Lower leg skin (tissue), 4 donors: ENCODE data around the gene PITPNB. TPM values are rescaled to one million over a fixed set of nuclear protein-coding genes. Genes with fewer than 3 reads are reported as not detected.

ENCODE experiments used
- DNase-seq, 2 donors: peaks; one replicate each; pipeline ENCODE4 v3.0.0-alpha.2; 2019; ENCODE audit warnings: low spot score in 2 of 2
- H3K4me3 ChIP-seq: fragments of 200-600 bp; sonication (generic); 2 replicates; pipeline ENCODE4 v1.5.1; 2017; ENCODE audit warnings: mild to moderate bottlenecking, low read depth; ENCODE audit not compliant: poor library complexity, severe bottlenecking
- POLR2A ChIP-seq, 2 donors: fragments of 450-650 bp; IDR thresholded peaks; one replicate each; pipeline ENCODE4 v1.6.1; 2016 to 2017; ENCODE audit warnings: antibody characterized with exemption in 2 of 2, mild to moderate bottlenecking in 1 of 2, moderate library complexity in 1 of 2
- WGBS, 2 donors: methylation state at CpG; one replicate each; pipeline ENCODE4 v1.1.5; 2018; 5-methylcytosine and 5-hydroxymethylcytosine counted together
- intact Hi-C: fragments of 100-400 bp; cut with DNase I; formaldehyde crosslinking; loops from one replicate; pipeline ENCODE4 v1.15.0; 2023; ENCODE audit warnings: low total_unique reads
- total RNA-seq, 4 donors: library from RNA; depleted of rRNA; stranded (reverse); fragments of >200 nt; gene quantifications; one replicate each; pipeline ENCODE4 v1.1.0, GENCODE V29; 2016
- TF ChIP-seq, protein P1 (sequence below), 3 donors: fragments of 450-650 bp; IDR thresholded peaks; one replicate each; pipeline ENCODE4 v1.5.1; 2016; ENCODE audit warnings: antibody characterized with exemption in 3 of 3, mild to moderate bottlenecking in 3 of 3, moderate library complexity in 2 of 3

Gene PITPNB
- total RNA-seq, 4 donors from 2014 or later, result 22.1 to 36.5 (median 29.7) TPM

DNA sequence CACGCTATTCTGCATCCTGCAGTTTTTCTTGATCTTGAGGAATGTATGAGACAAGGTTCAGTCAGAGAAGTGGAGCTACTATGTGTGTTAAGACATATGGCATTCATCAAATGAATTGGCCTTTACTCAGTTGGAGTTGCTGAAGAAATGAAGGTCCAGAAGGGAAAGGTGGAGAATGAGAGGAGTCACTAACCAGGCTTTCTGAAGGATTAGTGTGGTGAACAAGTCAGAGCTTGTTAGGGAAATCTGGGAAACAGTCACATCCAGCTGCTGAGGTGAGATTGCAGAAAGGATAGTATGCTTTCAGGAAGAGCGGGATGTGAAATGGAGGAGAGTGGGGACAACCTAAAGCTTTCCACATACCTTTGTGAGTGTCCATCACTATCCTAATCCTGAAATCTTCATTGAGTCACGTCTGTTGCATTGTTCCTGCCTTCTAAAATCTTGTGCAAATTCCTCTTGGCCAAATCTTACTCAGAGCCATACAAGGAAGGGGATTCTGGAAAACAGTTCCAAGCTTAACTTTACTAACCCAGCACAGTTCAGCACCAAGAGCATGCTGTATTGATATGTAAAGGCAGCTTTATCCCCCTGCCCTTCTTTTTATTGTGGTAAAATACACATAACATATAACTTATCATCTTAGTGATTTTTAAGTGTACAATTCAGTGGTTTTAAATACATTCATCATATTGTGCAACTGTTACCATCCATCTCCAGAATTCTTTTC, 11.4 kb upstream of the PITPNB start:
- no peak overlapping the region for H3K4me3 ChIP-seq
- no peak for TF ChIP-seq POLR2A (IDR thresholded peaks at IDR 0.05)
- TF ChIP-seq, protein P1, sequence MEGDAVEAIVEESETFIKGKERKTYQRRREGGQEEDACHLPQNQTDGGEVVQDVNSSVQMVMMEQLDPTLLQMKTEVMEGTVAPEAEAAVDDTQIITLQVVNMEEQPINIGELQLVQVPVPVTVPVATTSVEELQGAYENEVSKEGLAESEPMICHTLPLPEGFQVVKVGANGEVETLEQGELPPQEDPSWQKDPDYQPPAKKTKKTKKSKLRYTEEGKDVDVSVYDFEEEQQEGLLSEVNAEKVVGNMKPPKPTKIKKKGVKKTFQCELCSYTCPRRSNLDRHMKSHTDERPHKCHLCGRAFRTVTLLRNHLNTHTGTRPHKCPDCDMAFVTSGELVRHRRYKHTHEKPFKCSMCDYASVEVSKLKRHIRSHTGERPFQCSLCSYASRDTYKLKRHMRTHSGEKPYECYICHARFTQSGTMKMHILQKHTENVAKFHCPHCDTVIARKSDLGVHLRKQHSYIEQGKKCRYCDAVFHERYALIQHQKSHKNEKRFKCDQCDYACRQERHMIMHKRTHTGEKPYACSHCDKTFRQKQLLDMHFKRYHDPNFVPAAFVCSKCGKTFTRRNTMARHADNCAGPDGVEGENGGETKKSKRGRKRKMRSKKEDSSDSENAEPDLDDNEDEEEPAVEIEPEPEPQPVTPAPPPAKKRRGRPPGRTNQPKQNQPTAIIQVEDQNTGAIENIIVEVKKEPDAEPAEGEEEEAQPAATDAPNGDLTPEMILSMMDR (IDR thresholded peaks at IDR 0.05), result no peak
- 58 to 63% methylated on average over 3 of the region's 3 CpGs for WGBS, 2 donors
- DNase-seq, result no peak
- intact Hi-C loops, result no loop called here

DNA sequence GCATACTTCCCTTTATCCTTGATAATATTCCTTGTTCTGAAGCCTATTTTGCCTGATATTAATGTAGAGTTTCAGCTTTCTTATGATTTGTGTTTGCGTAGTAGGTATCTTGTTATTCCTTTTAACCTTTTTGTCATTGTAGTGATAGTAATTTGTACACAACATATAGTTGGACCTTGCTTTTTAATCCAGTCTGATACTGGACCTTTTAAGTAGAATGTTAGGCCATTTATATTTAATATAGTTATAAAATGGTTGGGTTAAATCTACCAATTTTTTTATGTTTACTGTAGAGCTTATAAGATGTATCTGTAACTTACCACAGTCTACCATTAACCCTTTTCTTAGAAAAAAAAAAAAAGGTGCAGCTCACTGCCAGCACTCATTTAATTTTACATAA, 8.6 kb upstream of the PITPNB start:
- DNase-seq, result no peak
- TF ChIP-seq, protein P1 (IDR thresholded peaks at IDR 0.05), result no peak
- no peak for TF ChIP-seq POLR2A (IDR thresholded peaks at IDR 0.05)
- no peak overlapping the region for H3K4me3 ChIP-seq
- 43 to 97% methylated on average over 1 of the region's 1 CpG for WGBS, 2 donors
- intact Hi-C loops, result no loop called here

DNA sequence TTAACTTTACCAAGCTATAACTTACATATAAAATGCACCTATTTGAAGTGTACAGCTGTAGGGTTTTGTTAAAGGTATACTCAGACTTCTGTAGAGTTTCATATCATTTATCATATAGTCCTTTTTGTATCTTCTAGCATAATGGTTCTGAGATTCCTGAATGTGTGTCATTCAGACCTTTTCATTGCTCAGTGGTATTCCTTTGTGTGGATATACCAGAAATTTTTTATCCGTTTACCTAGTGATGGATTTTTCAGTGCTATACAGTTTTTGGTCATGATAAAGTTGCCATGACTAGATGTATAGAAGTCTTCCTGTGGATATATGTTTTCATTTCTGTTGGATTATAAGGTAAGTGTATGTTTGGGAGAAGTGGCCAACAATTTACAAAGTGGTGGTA, 6.3 kb upstream of the PITPNB start:
- no peak for DNase-seq
- intact Hi-C loops, result no loop called here
- WGBS, 2 donors, result 100% methylated on average over 1 of the region's 1 CpG
- no peak for TF ChIP-seq POLR2A (IDR thresholded peaks at IDR 0.05)
- TF ChIP-seq, protein P1 (IDR thresholded peaks at IDR 0.05), result no peak
- no peak overlapping the region for H3K4me3 ChIP-seq

DNA sequence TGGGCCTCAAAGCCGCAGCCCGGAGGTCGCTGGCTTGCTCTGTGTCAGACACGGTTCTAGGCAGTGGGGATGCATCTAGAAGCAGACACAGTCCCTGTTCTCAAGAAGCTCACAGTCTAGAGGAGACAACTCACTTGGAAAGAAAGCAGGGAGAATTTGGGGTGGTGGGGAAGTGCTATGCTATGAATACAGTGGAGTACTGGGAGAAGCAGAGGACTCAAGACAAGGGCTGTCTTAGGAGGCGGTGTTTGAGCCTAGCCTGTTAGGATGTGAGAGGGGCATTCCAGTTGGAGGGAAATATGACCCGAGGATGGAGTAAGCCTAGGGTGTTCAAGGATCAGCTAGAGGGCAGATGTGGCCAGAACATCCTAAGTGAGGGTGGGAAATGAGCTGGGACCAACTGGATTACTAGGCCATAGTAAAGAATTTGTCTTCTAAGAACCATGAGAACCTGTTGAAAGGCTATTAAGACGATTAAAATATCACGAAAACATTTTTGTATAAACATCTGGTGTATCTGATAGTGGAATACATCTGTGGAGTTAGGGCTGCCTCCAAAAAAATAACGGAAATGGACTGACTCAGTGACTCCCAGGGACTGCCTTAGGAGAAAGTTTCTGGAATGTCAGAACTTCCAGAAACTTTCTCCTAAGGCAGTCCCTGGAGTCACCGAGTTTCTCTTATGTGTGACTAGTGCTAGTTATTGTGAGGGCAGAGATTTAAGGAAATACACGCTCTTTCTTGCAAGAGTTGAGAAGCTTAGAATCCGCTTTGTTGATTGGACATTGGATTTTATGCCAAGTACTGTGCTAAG, 1.1 kb upstream of the PITPNB start:
- intact Hi-C loops, result no loop called here
- WGBS, 2 donors, result 19 to 20% methylated on average over 12 of the region's 12 CpGs
- DNase-seq, result peak in 1 of 2 donors; percentile 23
- no peak for TF ChIP-seq POLR2A (IDR thresholded peaks at IDR 0.05)
- TF ChIP-seq, protein P1 (IDR thresholded peaks at IDR 0.05), result no peak
- peak overlapping the region; percentile 55 for H3K4me3 ChIP-seq

DNA sequence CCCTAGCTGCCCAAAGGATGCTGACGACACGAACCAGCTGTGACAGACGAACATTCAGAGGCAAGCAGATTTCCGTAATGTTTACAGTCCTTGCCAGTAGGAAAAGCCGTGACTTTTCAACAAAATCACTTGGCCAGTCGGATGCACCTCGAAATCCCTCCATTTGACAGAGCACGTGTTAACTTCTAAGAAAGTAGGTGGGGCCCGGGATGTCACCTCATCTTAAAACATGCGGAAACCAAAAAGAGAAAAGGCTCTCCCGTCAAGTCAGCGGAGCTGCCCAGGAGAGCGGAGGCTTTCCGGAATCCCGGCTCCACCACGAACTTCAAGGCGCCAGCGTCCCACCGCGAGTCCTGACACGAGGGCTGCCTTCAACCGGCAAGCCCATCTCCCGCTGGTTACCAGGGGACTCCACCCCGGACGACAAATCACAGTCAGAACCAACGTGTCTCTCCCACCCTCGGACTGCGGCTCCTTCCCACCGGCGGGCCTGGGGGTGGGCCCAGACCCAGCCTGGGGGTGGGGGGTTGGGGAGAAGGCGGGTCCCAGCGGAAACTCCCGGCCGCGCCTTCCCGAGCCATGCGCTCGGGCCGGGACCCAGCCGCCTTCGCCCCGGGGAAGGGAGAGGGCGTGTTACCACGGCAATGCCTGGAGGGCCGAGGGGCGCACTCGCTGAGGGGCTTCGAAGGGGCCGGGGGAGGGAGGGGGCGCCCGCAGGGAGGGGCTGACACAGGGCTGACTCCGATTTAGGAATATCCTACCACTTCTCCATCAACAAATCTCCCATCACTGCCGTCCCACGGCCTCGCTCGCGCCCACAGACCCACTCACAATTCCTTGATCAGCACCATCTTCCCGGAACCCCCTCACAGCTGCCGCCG, 475 bp downstream of the PITPNB start:
- TF ChIP-seq, protein P1 (IDR thresholded peaks at IDR 0.05), result no peak
- TF ChIP-seq POLR2A (IDR thresholded peaks at IDR 0.05), result peak in 1 of 2 donors; percentile 44
- intact Hi-C loops, result no loop called here
- DNase-seq, result peak; percentile 40 to 91
- peak overlapping the region; percentile 88 for H3K4me3 ChIP-seq
- 0 to 1% methylated on average over 43 to 49 of the region's 60 CpGs for WGBS, 2 donors
